HepG2 (cell line): Measurements from ENCODE around the gene GINS2. TPM values are rescaled to one million over a fixed set of nuclear protein-coding genes. Genes with fewer than 3 reads are reported as not detected.
A peak's percentile ranks its signal among the peaks of the same experiment; 100 is the strongest.

Experiments used
- ATAC-seq: fragments of 200-7000 bp; cut with Tn5 transposase; 3 replicates; pipeline ENCODE4 v1.9.1; 2020; ENCODE audit warnings: mild to moderate bottlenecking, moderate library complexity
- BruUV-seq: library from RNA; stranded (reverse); fragments of 400-500 nt; replicated peaks from 2 replicates; lab custom pipeline; 2021; lab: Mats Ljungman, UMichigan
- CTCF ChIA-PET: fragments of 300-600 bp; formaldehyde crosslinking; extraction: SDS; loops from one replicate; lab custom pipeline; 2021; ENCODE audit warnings: low total read pairs, inconsistent platforms, low intra/inter-chr PET ratio; lab: Yijun Ruan, JAX
- POLR2A ChIA-PET: fragments of 350-600 bp; sonication (Branson Sonifier 250); formaldehyde crosslinking; loops from one replicate; lab custom pipeline; 2020; ENCODE audit warnings: antibody characterized with exemption, inconsistent platforms; lab: Yijun Ruan, JAX
- DNase-seq: peaks from one replicate; pipeline ENCODE4 v3.0.0-alpha.2; 2015; ENCODE audit warnings: low spot score
- FAIRE-seq: peaks from 3 replicates; lab custom pipeline; 2011; peaks lifted over from hg19 to GRCh38; lab: Jason Lieb, UNC
- H2AFZ ChIP-seq: one replicate; pipeline ENCODE4 v1.6.1; 2011; ENCODE audit warnings: low read length, inconsistent platforms
- H3K27ac ChIP-seq: fragments of 300-600 bp; 3 replicates; pipeline ENCODE4 v1.8.0; 2011; ENCODE audit warnings: mixed run types, mild to moderate bottlenecking, mixed read lengths, low read length, inconsistent platforms; ENCODE audit not compliant: insufficient read depth; ENCODE audit errors: extremely low read length
- H3K27me3 ChIP-seq, 2 experiments: fragments of 200-600 bp in 1 of 2; 2 replicates in 1 of 2; 3 replicates in 1 of 2; pipeline versions ENCODE4 v1.6.0 to v1.8.0; 2011; ENCODE audit warnings: low read length in 2 of 2, mild to moderate bottlenecking in 2 of 2, moderate library complexity in 2 of 2, inconsistent platforms in 1 of 2; ENCODE audit not compliant: insufficient read depth in 2 of 2, control insufficient read depth in 1 of 2
- H3K36me3 ChIP-seq, 2 experiments: fragments of 200-600 bp in 1 of 2; replicated peaks in 1 of 2; 2 replicates in 1 of 2; 3 replicates in 1 of 2; pipeline versions ENCODE4 v1.5.1 to v1.8.0; 2011; ENCODE audit warnings: low read length in 2 of 2, inconsistent platforms in 1 of 2; ENCODE audit not compliant: insufficient read depth in 2 of 2, control insufficient read depth in 1 of 2
- H3K4me1 ChIP-seq: 2 replicates; pipeline ENCODE4 v1.5.1; 2012; ENCODE audit warnings: low read length, inconsistent platforms; ENCODE audit not compliant: insufficient read depth
- H3K4me2 ChIP-seq: 2 replicates; pipeline ENCODE4 v1.6.0; 2011; ENCODE audit warnings: low read depth, low read length, inconsistent platforms
- H3K4me3 ChIP-seq, 3 experiments: fragments of 200-600 bp in 1 of 3; sonication (generic), shearing (Covaris generic) in 1 of 3; replicated peaks in 1 of 3; 2 replicates each; pipeline ENCODE4 v1.5.1; 2011 to 2016; ENCODE audit warnings: low read length in 3 of 3, inconsistent platforms in 2 of 3, low read depth in 2 of 3, mild to moderate bottlenecking in 2 of 3, control low read depth in 1 of 3, mixed read lengths in 1 of 3; ENCODE audit not compliant: insufficient read depth in 1 of 3
- H3K79me2 ChIP-seq: one replicate; pipeline ENCODE4 v1.6.1; 2011; ENCODE audit warnings: low read length, inconsistent platforms; ENCODE audit not compliant: insufficient read depth
- H3K9ac ChIP-seq: 2 replicates; pipeline ENCODE4 v1.6.0; 2011; ENCODE audit warnings: mild to moderate bottlenecking, low read depth, low read length, inconsistent platforms; ENCODE audit not compliant: insufficient read depth
- H3K9me3 ChIP-seq: 2 replicates; pipeline ENCODE4 v1.5.1; 2012; ENCODE audit warnings: mild to moderate bottlenecking, low read length
- H4K20me1 ChIP-seq: 2 replicates; pipeline ENCODE4 v1.6.0; 2011; ENCODE audit warnings: inconsistent platforms, mild to moderate bottlenecking, low read length, moderate library complexity; ENCODE audit not compliant: insufficient read depth
- CEBPB ChIP-seq: IDR thresholded peaks from 2 replicates; pipeline ENCODE4 v1.6.1; 2011; ENCODE audit warnings: low read depth, low read length, improper control_type of control experiment, borderline replicate concordance
- E2F1 ChIP-seq: sonication (generic); formaldehyde crosslinking; IDR thresholded peaks from 2 replicates; pipeline ENCODE4 v1.5.0; 2020; ENCODE audit warnings: missing genetic modification reagents
- FOXP1 ChIP-seq, 2 experiments: fragments of 450-650 bp in 1 of 2; IDR thresholded peaks; 2 replicates each; pipeline ENCODE4 v1.6.1; 2017 to 2018; ENCODE audit warnings: antibody characterized with exemption in 1 of 2
- GMEB1 ChIP-seq: sonication (generic); formaldehyde crosslinking; IDR thresholded peaks from 2 replicates; pipeline ENCODE4 v1.5.1; 2020; ENCODE audit warnings: missing genetic modification reagents, mild to moderate bottlenecking, borderline replicate concordance
- KDM6A ChIP-seq: IDR thresholded peaks from 2 replicates; pipeline ENCODE4 v1.6.1; 2016; ENCODE audit warnings: low read depth
- PBX2 ChIP-seq: IDR thresholded peaks from 2 replicates; pipeline ENCODE4 v1.6.1; 2016; ENCODE audit warnings: control low read depth
- RFXANK ChIP-seq: IDR thresholded peaks from 2 replicates; pipeline ENCODE4 v1.6.1; 2016
- TRIM24 ChIP-seq: sonication (generic); formaldehyde crosslinking; IDR thresholded peaks from 2 replicates; pipeline ENCODE4 v1.8.0; 2022; ENCODE audit warnings: mild to moderate bottlenecking, missing genetic modification reagents
- ZNF264 ChIP-seq: sonication (generic); formaldehyde crosslinking; IDR thresholded peaks from 2 replicates; pipeline ENCODE4 v1.4.0; 2020; ENCODE audit warnings: missing genetic modification reagents
- ZNF614 ChIP-seq: IDR thresholded peaks from 2 replicates; pipeline ENCODE4 v1.6.1; 2018; ENCODE audit warnings: missing biosample characterization, missing genetic modification reagents, inconsistent platforms, borderline replicate concordance
- ZNF644 ChIP-seq: IDR thresholded peaks from 2 replicates; pipeline ENCODE4 v1.6.1; 2016; ENCODE audit warnings: low read depth
- ZNF790 ChIP-seq: sonication (generic); formaldehyde crosslinking; IDR thresholded peaks from 2 replicates; pipeline ENCODE4 v1.8.0; 2022; ENCODE audit warnings: missing genetic modification reagents, mild to moderate bottlenecking, borderline replicate concordance
- WGBS: methylation state at CpG from one replicate; pipeline ENCODE4 v1.1.6; 2017; ENCODE audit warnings: low lambda C conversion rate; 5-methylcytosine and 5-hydroxymethylcytosine counted together
- in situ Hi-C: cut with HindIII; loops from 2 replicates; pipeline ENCODE4 v1.10.0; 2017; ENCODE audit warnings: low pct_unique_long_range_greater_than_20kb; ENCODE audit not compliant: extremely low pct_ligation_motif_present
- intact Hi-C: fragments of 100-400 bp; cut with micrococcal nuclease; formaldehyde crosslinking; loops from one replicate; pipeline ENCODE4 v1.10.0; 2022; ENCODE audit not compliant: unreplicated experiment
- polyA plus RNA-seq, 8 experiments: library from polyadenylated mRNA; depleted of rRNA in 3 of 8; stranded (reverse) in 7 of 8; unstranded in 1 of 8; fragments of >200 nt; fragmentation: Illumina TruSeq in 4 of 8; extraction: Trizol in 4 of 8; gene quantifications; 2 replicates each; pipeline versions ENCODE4 v1.2.1 to v1.2.3, GENCODE V29; 2011 to 2016; ENCODE audit warnings: low read depth in 4 of 8, missing spikeins in 1 of 8, mixed read lengths in 1 of 8; ENCODE audit not compliant: insufficient read depth in 1 of 8
- total RNA-seq, 5 experiments: library from RNA; depleted of rRNA; stranded (reverse); fragments of >200 nt; fragmentation: Illumina TruSeq; extraction: Trizol; gene quantifications; 2 replicates each; pipeline ENCODE4 v1.2.3, GENCODE V29; 2016; ENCODE audit warnings: low read depth in 1 of 5

GINS2 gene
- total and polyA plus RNA-seq, 2 of the 13 experiments (the other 11 are each of a cell fraction or from before 2014, with no cell fraction given), result 10.6 to 48.3 TPM

- no peaks in the 10 kb centered on the region for H4K20me1 ChIP-seq
- H2AFZ ChIP-seq, result no peak overlapping the region
- 88% methylated on average over 11 of the region's 11 CpGs for WGBS
- TF ChIP-seq ZNF644 (CRISPR knock-in tag), result no peak
- 0 out of 2 replicates have a peak, but pooled peaks have one; percentile 56 for TF ChIP-seq PBX2 (CRISPR knock-in tag)
- no peaks in the 10 kb centered on the region for H3K36me3 ChIP-seq
- CTCF ChIA-PET, result no interaction called here
- in situ Hi-C loops (no loop called here), intact Hi-C loops (no loop called here)
- no peak for FAIRE-seq
- H3K4me1 ChIP-seq, result peaks cover 45% of the 10 kb centered on the region
- H3K9me3 ChIP-seq, result no peaks in the 10 kb centered on the region
- H3K27me3 ChIP-seq, result peaks cover 7 to 17% of the 10 kb centered on the region in 2 experiments; a peak in 4 of 5 replicates
- no peak overlapping the region for H3K27ac ChIP-seq
- H3K79me2 ChIP-seq, result no peaks in the 10 kb centered on the region
- H3K4me2 ChIP-seq, result no peak overlapping the region
- DNase-seq, result no peak
- POLR2A ChIA-PET, result no interaction called here
- H3K9ac ChIP-seq, result no peak overlapping the region
- no peak for ATAC-seq
- no peak overlapping the region for H3K4me3 ChIP-seq
- BruUV-seq, result no TSS peak
These were observed 45.1 kb upstream of the GINS2 start for GRCh38 chr16:85733839-85734170.

GRCh38 chr16:85733155-85733838 is 44.5 kb upstream of the GINS2 start:
- ATAC-seq, result no peak
- DNase-seq, result no peak
- Histone ChIP-seq H3K9ac (no peak overlapping the region), H4K20me1 (no peaks in the 10 kb centered on the region), H3K4me1 (peaks cover 45% of the 10 kb centered on the region), H3K4me2 (no peak overlapping the region), H3K27me3 (peaks cover 5 to 14% of the 10 kb centered on the region in 2 experiments; a peak in 3 of 5 replicates), H3K27ac (no peak overlapping the region), H3K9me3 (no peaks in the 10 kb centered on the region), H3K4me3 (no peak overlapping the region), H3K79me2 (no peaks in the 10 kb centered on the region), H3K36me3 (no peaks in the 10 kb centered on the region), H2AFZ (no peak overlapping the region)
- 50% methylated on average over 12 of the region's 13 CpGs for WGBS
- peak; percentile 64 for FAIRE-seq
- ChIA-PET POLR2A (no interaction called here), CTCF (no interaction called here)
- in situ Hi-C loops (no loop called here), intact Hi-C loops (no loop called here)
- BruUV-seq, result no TSS peak
- no peak for TF ChIP-seq ZNF264 (CRISPR knock-in tag)
- TF ChIP-seq ZNF614 (CRISPR knock-in tag), result no peak
- TF ChIP-seq RFXANK (CRISPR knock-in tag), result no peak
- TF ChIP-seq TRIM24 (CRISPR knock-in tag), result 0 out of 2 replicates have a peak, but pooled peaks have one; percentile 12
- TF ChIP-seq E2F1 (CRISPR knock-in tag), result no peak
- TF ChIP-seq CEBPB, result peak; percentile 91
- no peak for TF ChIP-seq FOXP1 (IDR thresholded peaks at IDR 0.05)
- TF ChIP-seq FOXP1 (CRISPR knock-in tag; IDR thresholded peaks at IDR 0.05), result no peak
- TF ChIP-seq ZNF790 (CRISPR knock-in tag), result peak; percentile 43; the same call in 1 of the 2 replicates
- TF ChIP-seq KDM6A, result no peak
- TF ChIP-seq GMEB1 (CRISPR knock-in tag), result no peak
